ENCODE data around the gene PIP5K1B. TPM values are rescaled to one million over a fixed set of nuclear protein-coding genes. Genes with fewer than 3 reads are reported as not detected.

The PIP5K1B gene
- total and polyA plus RNA-seq, 2 experiments from 2014 or later: 1.3 to 2.8 TPM

DNA sequence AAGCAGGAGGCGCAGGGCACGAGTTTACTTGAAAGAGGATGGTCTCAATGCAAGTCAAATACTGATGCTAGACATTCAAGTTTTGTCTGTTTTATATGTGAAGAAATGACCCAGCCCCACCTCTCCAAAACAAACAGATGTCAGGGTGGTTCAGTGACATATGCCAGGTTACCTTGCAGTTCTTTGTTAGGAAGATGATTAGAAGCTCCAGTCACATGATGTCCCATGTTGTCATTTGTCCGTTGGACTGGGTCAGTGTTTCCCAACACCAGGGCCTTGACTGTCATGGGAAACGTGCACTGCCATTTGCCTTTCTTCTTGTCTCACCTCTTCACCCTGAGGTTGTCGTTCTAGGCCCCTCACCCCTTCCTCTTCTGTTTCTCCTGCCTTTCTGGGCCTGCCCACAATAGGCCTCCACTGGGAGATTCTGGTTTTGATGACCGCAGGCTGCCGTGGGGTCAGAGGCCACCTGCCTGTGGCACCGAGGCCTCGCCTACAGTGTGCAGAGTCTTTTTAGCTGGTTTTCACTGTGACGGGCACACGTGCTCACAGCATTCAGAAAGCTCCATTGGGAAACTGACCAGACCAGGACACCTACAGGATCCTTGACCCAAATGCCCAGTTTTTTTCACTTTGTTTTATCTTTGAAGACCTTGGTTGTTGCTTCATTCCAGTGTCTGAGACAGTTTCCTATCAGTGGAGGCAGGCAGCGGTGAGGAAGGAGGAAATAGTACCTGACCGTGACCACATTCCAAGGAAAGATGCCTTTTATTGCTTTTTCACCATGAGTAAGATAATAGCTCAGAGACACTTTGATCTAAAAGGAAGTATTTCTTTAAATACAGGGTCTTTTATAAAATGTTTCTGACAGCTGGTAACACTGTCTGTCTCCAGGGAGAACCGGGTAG is 123.1 kb downstream of the PIP5K1B start:
- Histone ChIP-seq H3F3A (replicated peaks; ENCODE audit: low read depth) (no peaks in the 10 kb centered on the region), H3K27ac (ENCODE audit: low read depth) (no peak overlapping the region), H3K4me1 (ENCODE audit: insufficient read depth) (peaks cover 24% of the 10 kb centered on the region), H4K20me1 (replicated peaks; ENCODE audit: insufficient read depth) (no peaks in the 10 kb centered on the region), H3K9me2 (ENCODE audit: insufficient read depth) (no peaks in the 10 kb centered on the region), H3K79me2 (replicated peaks; ENCODE audit: insufficient read depth) (no peaks in the 10 kb centered on the region), H2AFZ (no peak overlapping the region), H3K4me3 (no peak overlapping the region), H3K27me3 (ENCODE audit: insufficient read depth) (no peaks in the 10 kb centered on the region), H3K4me2 (no peak overlapping the region), H3K36me3 (ENCODE audit: insufficient read depth) (no peaks in the 10 kb centered on the region)
- ATAC-seq (no peak), DNase-seq (ENCODE audit: low spot score) (no peak)
- no peak overlapping the region; the same call in 1 of the 2 replicates for H3K27ac Mint-ChIP-seq
- H3K27me3 Mint-ChIP-seq (ENCODE audit: insufficient read depth, low read depth, poor library complexity): peaks cover 5% of the 10 kb centered on the region
- peaks cover 35% of the 10 kb centered on the region for H3K4me1 Mint-ChIP-seq
- TF ChIP-seq ZNF114 (CRISPR knock-in tag; IDR thresholded peaks at IDR 0.05) (no peak), NANOG (IDR thresholded peaks at IDR 0.05; ENCODE audit: borderline replicate concordance) (no peak), STAT1 (IDR thresholded peaks at IDR 0.05; ENCODE audit: unreplicated experiment) (no peak), EZH2 (IDR thresholded peaks at IDR 0.05; ENCODE audit: low read depth, unreplicated experiment) (no peak), POLR2AphosphoS5 (IDR thresholded peaks at IDR 0.05; ENCODE audit: low read depth) (no peak), CREB1 (CRISPR knock-in tag; IDR thresholded peaks at IDR 0.05; ENCODE audit: low read depth) (no peak), ZNF331 (CRISPR knock-in tag; IDR thresholded peaks at IDR 0.05; ENCODE audit: low read depth) (no peak), JUNB (IDR thresholded peaks at IDR 0.05; ENCODE audit: unreplicated experiment) (no peak), EZH2phosphoT487 (IDR thresholded peaks at IDR 0.05; ENCODE audit: unreplicated experiment) (no peak)
- TF ChIP-seq, protein P1, sequence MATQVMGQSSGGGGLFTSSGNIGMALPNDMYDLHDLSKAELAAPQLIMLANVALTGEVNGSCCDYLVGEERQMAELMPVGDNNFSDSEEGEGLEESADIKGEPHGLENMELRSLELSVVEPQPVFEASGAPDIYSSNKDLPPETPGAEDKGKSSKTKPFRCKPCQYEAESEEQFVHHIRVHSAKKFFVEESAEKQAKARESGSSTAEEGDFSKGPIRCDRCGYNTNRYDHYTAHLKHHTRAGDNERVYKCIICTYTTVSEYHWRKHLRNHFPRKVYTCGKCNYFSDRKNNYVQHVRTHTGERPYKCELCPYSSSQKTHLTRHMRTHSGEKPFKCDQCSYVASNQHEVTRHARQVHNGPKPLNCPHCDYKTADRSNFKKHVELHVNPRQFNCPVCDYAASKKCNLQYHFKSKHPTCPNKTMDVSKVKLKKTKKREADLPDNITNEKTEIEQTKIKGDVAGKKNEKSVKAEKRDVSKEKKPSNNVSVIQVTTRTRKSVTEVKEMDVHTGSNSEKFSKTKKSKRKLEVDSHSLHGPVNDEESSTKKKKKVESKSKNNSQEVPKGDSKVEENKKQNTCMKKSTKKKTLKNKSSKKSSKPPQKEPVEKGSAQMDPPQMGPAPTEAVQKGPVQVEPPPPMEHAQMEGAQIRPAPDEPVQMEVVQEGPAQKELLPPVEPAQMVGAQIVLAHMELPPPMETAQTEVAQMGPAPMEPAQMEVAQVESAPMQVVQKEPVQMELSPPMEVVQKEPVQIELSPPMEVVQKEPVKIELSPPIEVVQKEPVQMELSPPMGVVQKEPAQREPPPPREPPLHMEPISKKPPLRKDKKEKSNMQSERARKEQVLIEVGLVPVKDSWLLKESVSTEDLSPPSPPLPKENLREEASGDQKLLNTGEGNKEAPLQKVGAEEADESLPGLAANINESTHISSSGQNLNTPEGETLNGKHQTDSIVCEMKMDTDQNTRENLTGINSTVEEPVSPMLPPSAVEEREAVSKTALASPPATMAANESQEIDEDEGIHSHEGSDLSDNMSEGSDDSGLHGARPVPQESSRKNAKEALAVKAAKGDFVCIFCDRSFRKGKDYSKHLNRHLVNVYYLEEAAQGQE (IDR thresholded peaks at IDR 0.05; ENCODE audit: unreplicated experiment): no peak
- TF ChIP-seq, protein P2, sequence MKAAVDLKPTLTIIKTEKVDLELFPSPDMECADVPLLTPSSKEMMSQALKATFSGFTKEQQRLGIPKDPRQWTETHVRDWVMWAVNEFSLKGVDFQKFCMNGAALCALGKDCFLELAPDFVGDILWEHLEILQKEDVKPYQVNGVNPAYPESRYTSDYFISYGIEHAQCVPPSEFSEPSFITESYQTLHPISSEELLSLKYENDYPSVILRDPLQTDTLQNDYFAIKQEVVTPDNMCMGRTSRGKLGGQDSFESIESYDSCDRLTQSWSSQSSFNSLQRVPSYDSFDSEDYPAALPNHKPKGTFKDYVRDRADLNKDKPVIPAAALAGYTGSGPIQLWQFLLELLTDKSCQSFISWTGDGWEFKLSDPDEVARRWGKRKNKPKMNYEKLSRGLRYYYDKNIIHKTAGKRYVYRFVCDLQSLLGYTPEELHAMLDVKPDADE (IDR thresholded peaks at IDR 0.05): no peak
- TF ChIP-seq, protein P3, sequence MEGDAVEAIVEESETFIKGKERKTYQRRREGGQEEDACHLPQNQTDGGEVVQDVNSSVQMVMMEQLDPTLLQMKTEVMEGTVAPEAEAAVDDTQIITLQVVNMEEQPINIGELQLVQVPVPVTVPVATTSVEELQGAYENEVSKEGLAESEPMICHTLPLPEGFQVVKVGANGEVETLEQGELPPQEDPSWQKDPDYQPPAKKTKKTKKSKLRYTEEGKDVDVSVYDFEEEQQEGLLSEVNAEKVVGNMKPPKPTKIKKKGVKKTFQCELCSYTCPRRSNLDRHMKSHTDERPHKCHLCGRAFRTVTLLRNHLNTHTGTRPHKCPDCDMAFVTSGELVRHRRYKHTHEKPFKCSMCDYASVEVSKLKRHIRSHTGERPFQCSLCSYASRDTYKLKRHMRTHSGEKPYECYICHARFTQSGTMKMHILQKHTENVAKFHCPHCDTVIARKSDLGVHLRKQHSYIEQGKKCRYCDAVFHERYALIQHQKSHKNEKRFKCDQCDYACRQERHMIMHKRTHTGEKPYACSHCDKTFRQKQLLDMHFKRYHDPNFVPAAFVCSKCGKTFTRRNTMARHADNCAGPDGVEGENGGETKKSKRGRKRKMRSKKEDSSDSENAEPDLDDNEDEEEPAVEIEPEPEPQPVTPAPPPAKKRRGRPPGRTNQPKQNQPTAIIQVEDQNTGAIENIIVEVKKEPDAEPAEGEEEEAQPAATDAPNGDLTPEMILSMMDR (conservative IDR thresholded peaks at IDR 0.05; ENCODE audit: low read depth in 2 of 2): no peak
- TF ChIP-seq, protein P4, sequence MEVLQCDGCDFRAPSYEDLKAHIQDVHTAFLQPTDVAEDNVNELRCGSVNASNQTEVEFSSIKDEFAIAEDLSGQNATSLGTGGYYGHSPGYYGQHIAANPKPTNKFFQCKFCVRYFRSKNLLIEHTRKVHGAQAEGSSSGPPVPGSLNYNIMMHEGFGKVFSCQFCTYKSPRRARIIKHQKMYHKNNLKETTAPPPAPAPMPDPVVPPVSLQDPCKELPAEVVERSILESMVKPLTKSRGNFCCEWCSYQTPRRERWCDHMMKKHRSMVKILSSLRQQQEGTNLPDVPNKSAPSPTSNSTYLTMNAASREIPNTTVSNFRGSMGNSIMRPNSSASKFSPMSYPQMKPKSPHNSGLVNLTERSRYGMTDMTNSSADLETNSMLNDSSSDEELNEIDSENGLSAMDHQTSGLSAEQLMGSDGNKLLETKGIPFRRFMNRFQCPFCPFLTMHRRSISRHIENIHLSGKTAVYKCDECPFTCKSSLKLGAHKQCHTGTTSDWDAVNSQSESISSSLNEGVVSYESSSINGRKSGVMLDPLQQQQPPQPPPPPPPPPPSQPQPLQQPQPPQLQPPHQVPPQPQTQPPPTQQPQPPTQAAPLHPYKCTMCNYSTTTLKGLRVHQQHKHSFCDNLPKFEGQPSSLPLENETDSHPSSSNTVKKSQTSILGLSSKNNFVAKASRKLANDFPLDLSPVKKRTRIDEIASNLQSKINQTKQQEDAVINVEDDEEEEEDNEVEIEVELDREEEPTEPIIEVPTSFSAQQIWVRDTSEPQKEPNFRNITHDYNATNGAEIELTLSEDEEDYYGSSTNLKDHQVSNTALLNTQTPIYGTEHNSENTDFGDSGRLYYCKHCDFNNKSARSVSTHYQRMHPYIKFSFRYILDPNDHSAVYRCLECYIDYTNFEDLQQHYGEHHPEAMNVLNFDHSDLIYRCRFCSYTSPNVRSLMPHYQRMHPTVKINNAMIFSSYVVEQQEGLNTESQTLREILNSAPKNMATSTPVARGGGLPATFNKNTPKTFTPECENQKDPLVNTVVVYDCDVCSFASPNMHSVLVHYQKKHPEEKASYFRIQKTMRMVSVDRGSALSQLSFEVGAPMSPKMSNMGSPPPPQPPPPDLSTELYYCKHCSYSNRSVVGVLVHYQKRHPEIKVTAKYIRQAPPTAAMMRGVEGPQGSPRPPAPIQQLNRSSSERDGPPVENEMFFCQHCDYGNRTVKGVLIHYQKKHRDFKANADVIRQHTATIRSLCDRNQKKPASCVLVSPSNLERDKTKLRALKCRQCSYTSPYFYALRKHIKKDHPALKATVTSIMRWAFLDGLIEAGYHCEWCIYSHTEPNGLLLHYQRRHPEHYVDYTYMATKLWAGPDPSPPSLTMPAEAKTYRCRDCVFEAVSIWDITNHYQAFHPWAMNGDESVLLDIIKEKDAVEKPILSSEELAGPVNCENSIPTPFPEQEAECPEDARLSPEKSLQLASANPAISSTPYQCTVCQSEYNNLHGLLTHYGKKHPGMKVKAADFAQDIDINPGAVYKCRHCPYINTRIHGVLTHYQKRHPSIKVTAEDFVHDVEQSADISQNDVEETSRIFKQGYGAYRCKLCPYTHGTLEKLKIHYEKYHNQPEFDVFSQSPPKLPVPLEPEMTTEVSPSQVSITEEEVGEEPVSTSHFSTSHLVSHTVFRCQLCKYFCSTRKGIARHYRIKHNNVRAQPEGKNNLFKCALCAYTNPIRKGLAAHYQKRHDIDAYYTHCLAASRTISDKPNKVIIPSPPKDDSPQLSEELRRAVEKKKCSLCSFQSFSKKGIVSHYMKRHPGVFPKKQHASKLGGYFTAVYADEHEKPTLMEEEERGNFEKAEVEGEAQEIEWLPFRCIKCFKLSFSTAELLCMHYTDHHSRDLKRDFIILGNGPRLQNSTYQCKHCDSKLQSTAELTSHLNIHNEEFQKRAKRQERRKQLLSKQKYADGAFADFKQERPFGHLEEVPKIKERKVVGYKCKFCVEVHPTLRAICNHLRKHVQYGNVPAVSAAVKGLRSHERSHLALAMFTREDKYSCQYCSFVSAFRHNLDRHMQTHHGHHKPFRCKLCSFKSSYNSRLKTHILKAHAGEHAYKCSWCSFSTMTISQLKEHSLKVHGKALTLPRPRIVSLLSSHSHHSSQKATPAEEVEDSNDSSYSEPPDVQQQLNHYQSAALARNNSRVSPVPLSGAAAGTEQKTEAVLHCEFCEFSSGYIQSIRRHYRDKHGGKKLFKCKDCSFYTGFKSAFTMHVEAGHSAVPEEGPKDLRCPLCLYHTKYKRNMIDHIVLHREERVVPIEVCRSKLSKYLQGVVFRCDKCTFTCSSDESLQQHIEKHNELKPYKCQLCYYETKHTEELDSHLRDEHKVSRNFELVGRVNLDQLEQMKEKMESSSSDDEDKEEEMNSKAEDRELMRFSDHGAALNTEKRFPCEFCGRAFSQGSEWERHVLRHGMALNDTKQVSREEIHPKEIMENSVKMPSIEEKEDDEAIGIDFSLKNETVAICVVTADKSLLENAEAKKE (CRISPR knock-in tag; IDR thresholded peaks at IDR 0.05): no peak
- no peaks in the 10 kb centered on the region for H3K9me3 Mint-ChIP-seq
- no peak overlapping the region for H3K4me3 Mint-ChIP-seq
- H3K36me3 Mint-ChIP-seq (ENCODE audit: low read depth): no peaks in the 10 kb centered on the region; the same call in 2 of the 3 replicates

All from GM23338 (cell line).